SK-N-SH (cell line): ENCODE measurements around the gene CREG1. TPM values are rescaled to one million over a fixed set of nuclear protein-coding genes. Genes with fewer than 3 reads are reported as not detected.

Experiments
- CTCF ChIA-PET: fragments of 300-600, 350-600 bp; formaldehyde crosslinking; extraction: SDS; loops from one replicate; lab custom pipeline; 2021; lab: Yijun Ruan, JAX
- POLR2A ChIA-PET: fragments of 350-600 bp; sonication (Branson Sonifier 250); formaldehyde crosslinking; extraction: SDS; loops from one replicate; lab custom pipeline; 2020; ENCODE audit warnings: antibody characterized with exemption, inconsistent platforms; lab: Yijun Ruan, JAX
- DNase-seq: peaks from one replicate; pipeline ENCODE4 v3.0.0; 2012
- H2AFZ ChIP-seq: fragments of 200-600 bp; sonication (generic); 2 replicates; pipeline ENCODE4 v1.8.1; 2016; ENCODE audit warnings: antibody characterized with exemption, mild to moderate bottlenecking, low read depth
- H3F3A ChIP-seq: fragments of 200-600 bp; sonication (generic); replicated peaks from 2 replicates; pipeline ENCODE3; 2016; ENCODE audit warnings: antibody characterized with exemption, mild to moderate bottlenecking; ENCODE audit not compliant: insufficient read depth
- H3K27ac ChIP-seq, 2 experiments: fragments of 200-500 bp in 1 of 2; fragments of 200-600 bp in 1 of 2; sonication (Bioruptor generic) in 1 of 2; sonication (generic), shearing (Covaris generic) in 1 of 2; 2 replicates each; pipeline versions ENCODE4 v1.5.1 to v1.6.1; 2014 to 2016; ENCODE audit warnings: low read depth in 2 of 2, inconsistent platforms in 1 of 2, low read length in 1 of 2, mild to moderate bottlenecking in 1 of 2, mixed read lengths in 1 of 2
- H3K27me3 ChIP-seq: fragments of 200-600 bp; sonication (generic), shearing (Covaris generic); 2 replicates; pipeline ENCODE4 v1.6.1; 2016; ENCODE audit warnings: mixed run types; ENCODE audit not compliant: insufficient read depth
- H3K36me3 ChIP-seq, 2 experiments: fragments of 200-500 bp in 1 of 2; fragments of 200-600 bp in 1 of 2; sonication (Bioruptor generic) in 1 of 2; sonication (generic) in 1 of 2; replicated peaks in 1 of 2; 2 replicates each; pipeline versions ENCODE3 to v1.5.1; 2014 to 2016; ENCODE audit warnings: low read length in 1 of 2, mild to moderate bottlenecking in 1 of 2; ENCODE audit not compliant: insufficient read depth in 2 of 2, control insufficient read depth in 1 of 2
- H3K4me1 ChIP-seq, 2 experiments: fragments of 200-500 bp in 1 of 2; fragments of 200-600 bp in 1 of 2; sonication (Bioruptor generic) in 1 of 2; sonication (generic), shearing (Covaris generic) in 1 of 2; 2 replicates each; pipeline versions ENCODE4 v1.5.1 to v1.6.1; 2014 to 2016; ENCODE audit warnings: low read depth in 1 of 2, low read length in 1 of 2, mixed run types in 1 of 2; ENCODE audit not compliant: insufficient read depth in 2 of 2, control insufficient read depth in 1 of 2
- H3K4me2 ChIP-seq: fragments of 200-600 bp; sonication (generic), shearing (Covaris generic); 2 replicates; pipeline ENCODE4 v1.6.1; 2017; ENCODE audit warnings: mixed run types
- H3K4me3 ChIP-seq, 2 experiments: fragments of 200-500 bp in 1 of 2; fragments of 200-600 bp in 1 of 2; sonication (Bioruptor generic) in 1 of 2; sonication (generic), shearing (Covaris generic) in 1 of 2; 2 replicates each; pipeline versions ENCODE4 v1.5.1 to v1.8.1; 2014 to 2016; ENCODE audit warnings: low read depth in 2 of 2, inconsistent platforms in 1 of 2, low read length in 1 of 2, mild to moderate bottlenecking in 1 of 2, mixed read lengths in 1 of 2, moderate library complexity in 1 of 2
- H3K79me2 ChIP-seq: fragments of 200-600 bp; sonication (generic); 2 replicates; pipeline ENCODE4 v1.8.1; 2017; ENCODE audit warnings: mild to moderate bottlenecking; ENCODE audit not compliant: insufficient read depth
- H3K9ac ChIP-seq: fragments of 200-600 bp; sonication (generic); 2 replicates; pipeline ENCODE4 v1.6.1; 2017; ENCODE audit warnings: mixed run types
- H3K9me2 ChIP-seq: fragments of 200-600 bp; sonication (generic); 2 replicates; pipeline ENCODE4 v1.6.1; 2017; ENCODE audit warnings: mixed run types
- H3K9me3 ChIP-seq: fragments of 200-600 bp; sonication (generic); 2 replicates; pipeline ENCODE4 v1.6.1; 2017; ENCODE audit warnings: mixed run types, mild to moderate bottlenecking, moderate library complexity
- H4K20me1 ChIP-seq: fragments of 200-600 bp; sonication (generic); 2 replicates; pipeline ENCODE4 v1.6.1; 2017; ENCODE audit warnings: mild to moderate bottlenecking, mixed run types; ENCODE audit not compliant: insufficient read depth
- CHD2 ChIP-seq: fragments of 150-350 bp; IDR thresholded peaks from 2 replicates; pipeline ENCODE4 v1.6.1; 2018; ENCODE audit warnings: low read length; ENCODE audit not compliant: partially characterized antibody
- ELF1 ChIP-seq: IDR thresholded peaks from 2 replicates; pipeline ENCODE4 v1.4.0; 2012
- EP300 ChIP-seq, 2 experiments: IDR thresholded peaks; 2 replicates each; pipeline versions ENCODE4 v1.4.0 to v1.6.1; 2012; ENCODE audit warnings: borderline replicate concordance in 1 of 2, low read depth in 1 of 2, low read length in 1 of 2
- FOSL2 ChIP-seq: IDR thresholded peaks from 2 replicates; pipeline ENCODE4 v1.4.0; 2012; ENCODE audit warnings: low read depth, mild to moderate bottlenecking, moderate library complexity, borderline replicate concordance
- FOXM1 ChIP-seq: IDR thresholded peaks from 2 replicates; pipeline ENCODE4 v1.4.0; 2012; ENCODE audit warnings: low read depth, mild to moderate bottlenecking
- IRF3 ChIP-seq: fragments of 150-350 bp; IDR thresholded peaks from 2 replicates; pipeline ENCODE4 v1.6.1; 2016; ENCODE audit warnings: mild to moderate bottlenecking, low read depth, low read length
- MXI1 ChIP-seq: IDR thresholded peaks from 2 replicates; pipeline ENCODE4 v1.6.1; 2012; ENCODE audit warnings: mild to moderate bottlenecking, low read depth, low read length, improper control_type of control experiment
- NFIC ChIP-seq: IDR thresholded peaks from 2 replicates; pipeline ENCODE4 v1.4.0; 2012; ENCODE audit warnings: borderline replicate concordance
- NRF1 ChIP-seq: IDR thresholded peaks from 2 replicates; pipeline ENCODE4 v1.6.1; 2012; ENCODE audit warnings: low read depth, mild to moderate bottlenecking, low read length
- POLR2AphosphoS5 ChIP-seq: IDR thresholded peaks from 2 replicates; pipeline ENCODE4 v1.6.1; 2012; ENCODE audit warnings: low read depth, low read length
- REST ChIP-seq: IDR thresholded peaks from 2 replicates; pipeline ENCODE4 v1.6.1; 2012; ENCODE audit warnings: mild to moderate bottlenecking, low read depth, low read length, moderate library complexity
- RFX5 ChIP-seq: IDR thresholded peaks from 2 replicates; pipeline ENCODE4 v1.6.1; 2012; ENCODE audit warnings: mild to moderate bottlenecking, improper control_type of control experiment, low read length
- RXRA ChIP-seq: IDR thresholded peaks from 2 replicates; pipeline ENCODE4 v1.4.0; 2012; ENCODE audit warnings: low read depth, mild to moderate bottlenecking, borderline replicate concordance
- SMC3 ChIP-seq: IDR thresholded peaks from 2 replicates; pipeline ENCODE4 v1.6.1; 2012; ENCODE audit warnings: low read depth, low read length, improper control_type of control experiment
- TEAD4 ChIP-seq: IDR thresholded peaks from 2 replicates; pipeline ENCODE4 v1.4.0; 2012; ENCODE audit warnings: mild to moderate bottlenecking, borderline replicate concordance; ENCODE audit not compliant: insufficient read depth
- USF2 ChIP-seq: fragments of 150-350 bp; IDR thresholded peaks from 2 replicates; pipeline ENCODE4 v1.6.1; 2017; ENCODE audit warnings: antibody characterized with exemption, low read length, low read depth, borderline replicate concordance
- ZBTB33 ChIP-seq: IDR thresholded peaks from 2 replicates; pipeline ENCODE4 v1.4.0; 2012; ENCODE audit warnings: low read depth, borderline replicate concordance
- WGBS: methylation state at CpG from one replicate; pipeline ENCODE4 v1.1.6; 2017; ENCODE audit warnings: low lambda C conversion rate; 5-methylcytosine and 5-hydroxymethylcytosine counted together
- polyA plus RNA-seq, 3 experiments: library from polyadenylated mRNA; depleted of rRNA; stranded (reverse); fragments of >200 nt; gene quantifications; 2 replicates each; pipeline ENCODE4 v1.2.3, GENCODE V29; 2012

CREG1 gene
- polyA plus RNA-seq, 1 of the 3 experiments (the other 2 are of a cell fraction), result 26.1 TPM

- CTCF ChIA-PET, result interaction anchor here (1.0 to 2.1 kb wide), 4 partner anchors 12 to 100 kb away, joined by 3 to 8 read pairs (median 4); no protein-coding TSS in a partner anchor
- H3K27me3 ChIP-seq, result no peaks in the 10 kb centered on the region; the same call in 1 of the 2 replicates
- no peak for DNase-seq
Measured at GRCh38 chr1:167588361-167588760, 34.8 kb upstream of the CREG1 start.

GRCh38 chr1:167587872-167588271 lies 34.3 kb upstream of the CREG1 start:
- Histone ChIP-seq H3K36me3 (no peaks in the 10 kb centered on the region), H3K4me1 (no peaks in the 10 kb centered on the region), H3K9ac (no peak overlapping the region), H3K4me2 (no peak overlapping the region), H4K20me1 (no peaks in the 10 kb centered on the region), H2AFZ (no peak overlapping the region), H3F3A (no peaks in the 10 kb centered on the region), H3K9me3 (no peaks in the 10 kb centered on the region), H3K27ac (no peak overlapping the region), H3K9me2 (no peaks in the 10 kb centered on the region), H3K79me2 (no peaks in the 10 kb centered on the region), H3K27me3 (no peaks in the 10 kb centered on the region; the same call in 1 of the 2 replicates), H3K4me3 (no peak overlapping the region)
- ChIA-PET POLR2A (no interaction called here), CTCF (interaction anchor here (1.8 to 1.9 kb wide), 2 partner anchors 30 to 32 kb away, joined by 4 to 5 read pairs; no protein-coding TSS in a partner anchor)
- DNase-seq, result no peak
- 46% methylated on average over 1 of the region's 1 CpG for WGBS
- TF ChIP-seq CHD2 (no peak), EP300 (IDR thresholded peaks at IDR 0.05; ENCODE audit: borderline replicate concordance in 1 of 2, low read depth in 1 of 2, low read length in 1 of 2) (no peak), MXI1 (no peak), POLR2AphosphoS5 (no peak), RFX5 (no peak), NFIC (no peak), NRF1 (no peak), IRF3 (no peak), REST (no peak), FOXM1 (no peak), ZBTB33 (no peak), ELF1 (no peak), FOSL2 (no peak), USF2 (no peak), TEAD4 (no peak)

More at GRCh38 chr1:167588361-167588760, 34.8 kb upstream of the CREG1 start:
- no peak for TF ChIP-seq TEAD4
- TF ChIP-seq USF2, result no peak
- TF ChIP-seq SMC3, result no peak
- TF ChIP-seq FOSL2, result no peak
- TF ChIP-seq RXRA, result no peak
- TF ChIP-seq, all 33 proteins: peak for 0
- 54% methylated on average over 2 of the region's 2 CpGs for WGBS
- Histone ChIP-seq H2AFZ (no peak overlapping the region), H3K36me3 (no peaks in the 10 kb centered on the region), H3K4me1 (no peaks in the 10 kb centered on the region), H3K4me3 (no peak overlapping the region), H3K27ac (no peak overlapping the region), H3K9me3 (no peaks in the 10 kb centered on the region), H3F3A (no peaks in the 10 kb centered on the region), H4K20me1 (no peaks in the 10 kb centered on the region), H3K79me2 (no peaks in the 10 kb centered on the region), H3K9ac (no peak overlapping the region), H3K4me2 (no peak overlapping the region), H3K9me2 (no peaks in the 10 kb centered on the region)
- POLR2A ChIA-PET, result no interaction called here
